GM23248 (cell line): ENCODE measurements around the gene PSMA5. TPM values are rescaled to one million over a fixed set of nuclear protein-coding genes. Genes with fewer than 3 reads are reported as not detected.

ENCODE experiments used
- DNase-seq: peaks from one replicate; pipeline ENCODE4 v3.0.0-alpha.2; 2015
- H2AFZ ChIP-seq: fragments of 200-600 bp; sonication (generic); 2 replicates; pipeline ENCODE4 v1.6.1; 2016; ENCODE audit warnings: antibody characterized with exemption
- H3F3A ChIP-seq: fragments of 200-600 bp; sonication (generic); 2 replicates; pipeline ENCODE4 v1.6.1; 2016; ENCODE audit warnings: mild to moderate bottlenecking, antibody characterized with exemption, mixed run types; ENCODE audit not compliant: insufficient read depth
- H3K27ac ChIP-seq: fragments of 200-600 bp; sonication (generic); 2 replicates; pipeline ENCODE4 v1.5.1; 2016; ENCODE audit warnings: mild to moderate bottlenecking
- H3K27me3 ChIP-seq: fragments of 200-600 bp; sonication (generic); replicated peaks from 2 replicates; pipeline ENCODE4 v1.6.1; 2016; ENCODE audit warnings: mild to moderate bottlenecking; ENCODE audit not compliant: insufficient read depth
- H3K36me3 ChIP-seq: fragments of 200-600 bp; sonication (generic); 2 replicates; pipeline ENCODE4 v1.6.1; 2016; ENCODE audit warnings: low read depth, mild to moderate bottlenecking
- H3K4me1 ChIP-seq: fragments of 200-600 bp; sonication (generic); 2 replicates; pipeline ENCODE4 v1.6.1; 2016; ENCODE audit warnings: mild to moderate bottlenecking; ENCODE audit not compliant: insufficient read depth
- H3K4me2 ChIP-seq: fragments of 200-600 bp; sonication (generic); one replicate; pipeline ENCODE4 v1.6.1; 2016; ENCODE audit warnings: mild to moderate bottlenecking; ENCODE audit not compliant: unreplicated experiment
- H3K4me3 ChIP-seq: fragments of 200-600 bp; sonication (generic); 2 replicates; pipeline ENCODE4 v1.5.1; 2016; ENCODE audit warnings: mild to moderate bottlenecking
- H3K79me2 ChIP-seq: fragments of 200-600 bp; sonication (generic); 2 replicates; pipeline ENCODE4 v1.6.1; 2016; ENCODE audit warnings: mild to moderate bottlenecking; ENCODE audit not compliant: insufficient read depth
- H3K9ac ChIP-seq: fragments of 200-600 bp; sonication (generic); 2 replicates; pipeline ENCODE4 v1.6.1; 2016; ENCODE audit warnings: mild to moderate bottlenecking
- H3K9me2 ChIP-seq: fragments of 200-600 bp; sonication (generic); 2 replicates; pipeline ENCODE4 v1.6.1; 2016; ENCODE audit warnings: mixed run types, mild to moderate bottlenecking, moderate library complexity; ENCODE audit not compliant: insufficient read depth
- H3K9me3 ChIP-seq: fragments of 200-600 bp; sonication (generic); one replicate; pipeline ENCODE4 v1.6.1; 2017; ENCODE audit warnings: low read depth
- H4K20me1 ChIP-seq: fragments of 200-600 bp; sonication (generic); 2 replicates; pipeline ENCODE4 v1.6.0; 2016; ENCODE audit not compliant: insufficient read depth
- EZH2 ChIP-seq: fragments of 200-600 bp; sonication (generic); IDR thresholded peaks from 2 replicates; pipeline ENCODE4 v1.6.1; 2018; ENCODE audit warnings: antibody characterized with exemption, mild to moderate bottlenecking; ENCODE audit not compliant: insufficient read depth, poor library complexity, severe bottlenecking
- EZH2phosphoT487 ChIP-seq: fragments of 200-600 bp; sonication (generic); IDR thresholded peaks from 2 replicates; pipeline ENCODE4 v1.6.1; 2018; ENCODE audit warnings: antibody characterized with exemption, moderate library complexity, mild to moderate bottlenecking, low read depth; ENCODE audit not compliant: insufficient read depth
- WGBS, 2 experiments: methylation state at CpG; one replicate each; pipeline ENCODE4 v1.1.6; 2015 to 2017; ENCODE audit warnings: low lambda C conversion rate in 2 of 2, low coverage in 1 of 2; ENCODE audit errors: missing lambda C conversion rate in 2 of 2; 5-methylcytosine and 5-hydroxymethylcytosine counted together
- in situ Hi-C: fragments of 300-500 bp; cut with MboI; formaldehyde crosslinking; loops from 2 replicates; pipeline ENCODE4 v1.15.0; 2020
- polyA plus RNA-seq: library from polyadenylated mRNA; unstranded; fragments of >200 nt; fragmentation: Nextera tagmentation; extraction: Ambion mirVana; gene quantifications from 2 replicates; pipeline ENCODE4 v1.2.1, GENCODE V29; 2016
- total RNA-seq: library from RNA; depleted of rRNA; stranded (reverse); fragments of >200 nt; shearing (Covaris generic); gene quantifications from 2 replicates; pipeline ENCODE4 v1.2.3, GENCODE V29; 2014

PSMA5 gene
- total and polyA plus RNA-seq, 2 experiments from 2014 or later: 53.7 to 94.5 TPM

GRCh38 chr1:109385417-109385816, 40.8 kb downstream of the PSMA5 start:
- H4K20me1 ChIP-seq: no peaks in the 10 kb centered on the region
- no peak for DNase-seq
- H3K9me3 ChIP-seq: no peaks in the 10 kb centered on the region
- H3K36me3 ChIP-seq: no peaks in the 10 kb centered on the region
- no peak overlapping the region for H3K4me2 ChIP-seq
- in situ Hi-C loops: no loop called here
- H3K4me1 ChIP-seq: peaks cover 22% of the 10 kb centered on the region
- H2AFZ ChIP-seq: no peak overlapping the region
- H3K27ac ChIP-seq: no peak overlapping the region
- 47 to 52% methylated on average over 2 of the region's 2 CpGs for WGBS, 2 experiments
- peaks cover 26% of the 10 kb centered on the region for H3K79me2 ChIP-seq
- H3K9me2 ChIP-seq: no peaks in the 10 kb centered on the region
- peaks cover 10% of the 10 kb centered on the region; the same call in 1 of the 2 replicates for H3F3A ChIP-seq
- no peak overlapping the region for H3K4me3 ChIP-seq
- TF ChIP-seq EZH2 (no peak), EZH2phosphoT487 (no peak)
- no peak overlapping the region for H3K9ac ChIP-seq
- H3K27me3 ChIP-seq: no peaks in the 10 kb centered on the region

- Histone ChIP-seq H3K4me1 (peaks cover 24% of the 10 kb centered on the region), H3K36me3 (no peaks in the 10 kb centered on the region), H2AFZ (0 out of 2 replicates have a peak overlapping the region, but pooled peaks have one; percentile 1), H3K27me3 (no peaks in the 10 kb centered on the region), H3K4me3 (no peak overlapping the region), H3K9ac (no peak overlapping the region), H3F3A (peaks cover 6% of the 10 kb centered on the region; the same call in 1 of the 2 replicates), H4K20me1 (no peaks in the 10 kb centered on the region), H3K9me2 (no peaks in the 10 kb centered on the region), H3K79me2 (peaks cover 18% of the 10 kb centered on the region; the same call in 1 of the 2 replicates), H3K27ac (peak overlapping the region; percentile 23; the same call in 1 of the 2 replicates), H3K4me2 (peak overlapping the region; percentile 23), H3K9me3 (no peaks in the 10 kb centered on the region)
- in situ Hi-C loops: no loop called here
- DNase-seq: peak; percentile 62
- 52 to 62% methylated on average over 7 of the region's 7 CpGs for WGBS, 2 experiments
- TF ChIP-seq EZH2phosphoT487: no peak
- no peak for TF ChIP-seq EZH2
Measured at GRCh38 chr1:109383854-109384253, 42.4 kb downstream of the PSMA5 start.

- WGBS, 2 experiments: 96 to 100% methylated on average over 2 of the region's 2 CpGs
- H3K36me3 ChIP-seq: no peaks in the 10 kb centered on the region
- no peak overlapping the region for H3K4me2 ChIP-seq
- H3K9me3 ChIP-seq: no peaks in the 10 kb centered on the region
- H3F3A ChIP-seq: peaks cover 6% of the 10 kb centered on the region; the same call in 1 of the 2 replicates
- no peaks in the 10 kb centered on the region for H3K27me3 ChIP-seq
- no peak overlapping the region for H3K9ac ChIP-seq
- H2AFZ ChIP-seq: 0 out of 2 replicates have a peak overlapping the region, but pooled peaks have one; percentile 1
- TF ChIP-seq EZH2: no peak
- TF ChIP-seq EZH2phosphoT487: no peak
- peaks cover 24% of the 10 kb centered on the region for H3K4me1 ChIP-seq
- H3K27ac ChIP-seq: no peak overlapping the region
- in situ Hi-C loops: no loop called here
- no peaks in the 10 kb centered on the region for H3K9me2 ChIP-seq
- no peak for DNase-seq
- no peaks in the 10 kb centered on the region for H4K20me1 ChIP-seq
- no peak overlapping the region for H3K4me3 ChIP-seq
- peaks cover 18% of the 10 kb centered on the region; the same call in 1 of the 2 replicates for H3K79me2 ChIP-seq
Measured at GRCh38 chr1:109383087-109383779, 43.0 kb downstream of the PSMA5 start.

- in situ Hi-C loops: no loop called here
- Histone ChIP-seq H3K79me2 (peaks cover 13% of the 10 kb centered on the region; the same call in 1 of the 2 replicates), H3K4me1 (peaks cover 24% of the 10 kb centered on the region), H3F3A (peaks cover 6% of the 10 kb centered on the region; the same call in 1 of the 2 replicates), H3K27me3 (no peaks in the 10 kb centered on the region), H3K9me2 (no peaks in the 10 kb centered on the region), H4K20me1 (no peaks in the 10 kb centered on the region), H3K27ac (no peak overlapping the region), H3K9me3 (no peaks in the 10 kb centered on the region), H3K4me3 (no peak overlapping the region), H3K4me2 (no peak overlapping the region), H3K36me3 (no peaks in the 10 kb centered on the region), H2AFZ (no peak overlapping the region), H3K9ac (no peak overlapping the region)
- 64 to 83% methylated on average over 2 of the region's 2 CpGs for WGBS, 2 experiments
- DNase-seq: no peak
- TF ChIP-seq EZH2phosphoT487 (no peak), EZH2 (no peak)
Measured at GRCh38 chr1:109381573-109381972, 44.7 kb downstream of the PSMA5 start.
